GM19099 (cell line): ENCODE data around the gene RIOX2.

Source experiments
- POLR2A ChIP-seq: IDR thresholded peaks from 3 replicates; pipeline ENCODE4 v1.6.1; 2011; ENCODE audit warnings: low read depth; ENCODE audit not compliant: insufficient read length; ENCODE audit errors: extremely low read depth

Gene RIOX2

GRCh38 chr3:97967966-97968365, 4.3 kb downstream of the RIOX2 start:
- TF ChIP-seq POLR2A = no peak

- no peak for TF ChIP-seq POLR2A
Observed at GRCh38 chr3:97960993-97961766, 11.1 kb downstream of the RIOX2 start.

- TF ChIP-seq POLR2A = no peak
Observed at GRCh38 chr3:97960551-97960950, 11.7 kb downstream of the RIOX2 start.

GRCh38 chr3:97959872-97960271, 12.4 kb downstream of the RIOX2 start:
- TF ChIP-seq POLR2A = no peak

- TF ChIP-seq POLR2A = no peak
Observed at GRCh38 chr3:97958796-97959195, 13.4 kb downstream of the RIOX2 start.

GRCh38 chr3:97958396-97958795, 13.8 kb downstream of the RIOX2 start:
- TF ChIP-seq POLR2A = no peak

GRCh38 chr3:97957617-97958311, 14.5 kb downstream of the RIOX2 start:
- no peak for TF ChIP-seq POLR2A

- TF ChIP-seq POLR2A = no peak
Observed at GRCh38 chr3:97956051-97956450, 16.2 kb downstream of the RIOX2 start.

GRCh38 chr3:97954228-97954827, 17.9 kb downstream of the RIOX2 start:
- no peak for TF ChIP-seq POLR2A

GRCh38 chr3:97952872-97953271, 19.4 kb downstream of the RIOX2 start:
- TF ChIP-seq POLR2A = no peak

- TF ChIP-seq POLR2A = no peak
Observed at GRCh38 chr3:97952280-97952679, 20.0 kb downstream of the RIOX2 start.

- no peak for TF ChIP-seq POLR2A
Observed at GRCh38 chr3:97950360-97950759, 21.9 kb downstream of the RIOX2 start.

GRCh38 chr3:97949743-97950142, 22.5 kb downstream of the RIOX2 start:
- no peak for TF ChIP-seq POLR2A

GRCh38 chr3:97949110-97949485, 23.1 kb downstream of the RIOX2 start:
- no peak for TF ChIP-seq POLR2A

- no peak for TF ChIP-seq POLR2A
Observed at GRCh38 chr3:97948351-97949109, 23.7 kb downstream of the RIOX2 start.
